HuH-7.5 (cell line): ENCODE results near the gene ZNF416.

Experiments
- DNase-seq: peaks from one replicate; pipeline ENCODE4 v3.0.0; 2011; ENCODE audit warnings: low spot score

The ZNF416 gene

GRCh38 chr19:57559008-57559403, 19.7 kb downstream of the ZNF416 start:
- peak; percentile 49 for DNase-seq

GRCh38 chr19:57558525-57558924, 20.2 kb downstream of the ZNF416 start:
- DNase-seq = no peak

GRCh38 chr19:57557659-57558058, 21.1 kb downstream of the ZNF416 start:
- no peak for DNase-seq

GRCh38 chr19:57552432-57552831, 26.3 kb downstream of the ZNF416 start:
- no peak for DNase-seq

GRCh38 chr19:57546513-57546912, 32.2 kb downstream of the ZNF416 start:
- no peak for DNase-seq

GRCh38 chr19:57537953-57538547, 40.7 kb downstream of the ZNF416 start:
- DNase-seq = no peak

GRCh38 chr19:57527136-57527881, 51.4 kb downstream of the ZNF416 start, which contains the start of gene ZNF549:
Gene ZNF549 (plus strand): TSS chr19:57527356. CDS start chr19:57527574, 218 bp downstream.
- no peak for DNase-seq
